GM12878 (cell line): ENCODE measurements around the gene CTNNAL1. TPM values are rescaled to one million over a fixed set of nuclear protein-coding genes. Genes with fewer than 3 reads are reported as not detected.

Source experiments
- ATAC-seq: fragments of 200-7000 bp; cut with Tn5 transposase; 3 replicates; pipeline ENCODE4 v1.9.1; 2020; ENCODE audit warnings: mild to moderate bottlenecking, moderate library complexity
- BruUV-seq: library from RNA; stranded (reverse); fragments of 400-500 nt; replicated peaks from 2 replicates; lab custom pipeline; 2021; lab: Mats Ljungman, UMichigan
- CTCF ChIA-PET: fragments of 300-600 bp; sonication (Branson Sonifier 250); formaldehyde crosslinking; extraction: SDS; loops from one replicate; lab custom pipeline; 2021; ENCODE audit warnings: inconsistent platforms; lab: Yijun Ruan, JAX
- POLR2A ChIA-PET: fragments of 350-600 bp; formaldehyde crosslinking; extraction: SDS; loops from one replicate; lab custom pipeline; 2021; ENCODE audit warnings: inconsistent platforms; lab: Charles Lee
- RAD21 ChIA-PET: fragments of 300-600 bp; sonication (Branson Sonifier 250); formaldehyde crosslinking; loops from one replicate; lab custom pipeline; 2023; ENCODE audit warnings: antibody characterized with exemption; ENCODE audit not compliant: unreplicated experiment; lab: Charles Lee
- SMC1A ChIA-PET: fragments of 300-600 bp; sonication (Branson Sonifier 250); formaldehyde crosslinking; loops from one replicate; lab custom pipeline; 2023; ENCODE audit not compliant: unreplicated experiment, uncharacterized antibody; lab: Charles Lee
- DNase-seq: peaks from one replicate; pipeline ENCODE4 v3.0.0-alpha.2; 2011; ENCODE audit warnings: low read depth, low spot score
- FAIRE-seq: peaks from 3 replicates; lab custom pipeline; 2011; peaks lifted over from hg19 to GRCh38; lab: Jason Lieb, UNC
- H2AFZ ChIP-seq: 2 replicates; pipeline ENCODE4 v1.6.0; 2011; ENCODE audit warnings: low read depth, low read length, control low read depth; ENCODE audit not compliant: control insufficient read depth
- H3K27ac ChIP-seq: 2 replicates; pipeline ENCODE4 v1.5.1; 2011; ENCODE audit warnings: control low read depth; ENCODE audit not compliant: control insufficient read depth, insufficient read depth
- H3K27me3 ChIP-seq, 2 experiments: replicated peaks in 1 of 2; 2 replicates each; pipeline versions ENCODE4 v1.6.0 to v1.6.1; 2011; ENCODE audit warnings: low read length in 1 of 2; ENCODE audit not compliant: control insufficient read depth in 2 of 2, insufficient read depth in 2 of 2
- H3K36me3 ChIP-seq, 2 experiments: 2 replicates each; pipeline ENCODE4 v1.5.1; 2011; ENCODE audit warnings: low read length in 1 of 2; ENCODE audit not compliant: control insufficient read depth in 2 of 2, insufficient read depth in 2 of 2
- H3K4me1 ChIP-seq: 2 replicates; pipeline ENCODE4 v1.6.1; 2011; ENCODE audit warnings: mild to moderate bottlenecking, low read length, moderate library complexity, mixed read lengths; ENCODE audit not compliant: control insufficient read depth, insufficient read depth
- H3K4me2 ChIP-seq: 2 replicates; pipeline ENCODE4 v1.6.0; 2011; ENCODE audit warnings: control low read depth; ENCODE audit not compliant: control insufficient read depth, insufficient read depth
- H3K4me3 ChIP-seq: fragments of 200-600 bp; sonication (generic); 2 replicates; pipeline ENCODE4 v1.5.1; 2016
- H3K79me2 ChIP-seq: 2 replicates; pipeline ENCODE4 v1.6.0; 2011; ENCODE audit warnings: low read length; ENCODE audit not compliant: control insufficient read depth, insufficient read depth
- H3K9ac ChIP-seq: 2 replicates; pipeline ENCODE4 v1.8.0; 2011; ENCODE audit warnings: low read length, control low read depth, mixed read lengths; ENCODE audit not compliant: control insufficient read depth, insufficient read depth
- H3K9me3 ChIP-seq: replicated peaks from 3 replicates; pipeline ENCODE4 v1.5.1; 2011; ENCODE audit warnings: mild to moderate bottlenecking, low read length; ENCODE audit not compliant: control insufficient read depth, insufficient read depth
- H4K20me1 ChIP-seq: 2 replicates; pipeline ENCODE4 v1.6.0; 2011; ENCODE audit not compliant: control insufficient read depth, insufficient read depth
- CBX3 ChIP-seq: fragments of 200-600 bp; sonication (generic); IDR thresholded peaks from 2 replicates; pipeline ENCODE4 v1.6.1; 2016; ENCODE audit warnings: low read depth, borderline replicate concordance
- CREM ChIP-seq: IDR thresholded peaks from 2 replicates; pipeline ENCODE4 v1.6.1; 2014; ENCODE audit warnings: antibody characterized with exemption, low read depth
- FOXM1 ChIP-seq: IDR thresholded peaks from 2 replicates; pipeline ENCODE4 v1.6.1; 2012; ENCODE audit warnings: low read depth, mild to moderate bottlenecking, inconsistent platforms, low read length, moderate library complexity
- GATAD2B ChIP-seq: fragments of 450-650 bp; conservative IDR thresholded peaks from 2 replicates; pipeline ENCODE4 v1.6.1; 2017; ENCODE audit warnings: low read depth, mild to moderate bottlenecking, moderate library complexity
- HCFC1 ChIP-seq: fragments of 150-350 bp; IDR thresholded peaks from 2 replicates; pipeline ENCODE4 v1.6.1; 2014; ENCODE audit warnings: low read length
- HDGF ChIP-seq: fragments of 450-650 bp; IDR thresholded peaks from 2 replicates; pipeline ENCODE4 v1.6.1; 2016; ENCODE audit warnings: antibody characterized with exemption
- JUNB ChIP-seq: IDR thresholded peaks from 2 replicates; pipeline ENCODE4 v1.6.1; 2016; ENCODE audit warnings: antibody characterized with exemption, mild to moderate bottlenecking
- KAT2A ChIP-seq: conservative IDR thresholded peaks from 2 replicates; pipeline ENCODE4 v1.6.1; 2011; ENCODE audit warnings: low read depth, low read length; ENCODE audit not compliant: control insufficient read depth
- MEF2A ChIP-seq: IDR thresholded peaks from 2 replicates; pipeline ENCODE4 v1.6.1; 2011; ENCODE audit warnings: low read depth, mild to moderate bottlenecking, low read length, moderate library complexity; ENCODE audit not compliant: insufficient read depth
- MEF2B ChIP-seq: fragments of 450-650 bp; IDR thresholded peaks from 2 replicates; pipeline ENCODE4 v1.6.1; 2018; ENCODE audit warnings: mild to moderate bottlenecking, moderate library complexity; ENCODE audit not compliant: partially characterized antibody, poor library complexity, severe bottlenecking
- MLLT1 ChIP-seq: fragments of 450-650 bp; IDR thresholded peaks from 2 replicates; pipeline ENCODE4 v1.6.1; 2016; ENCODE audit warnings: mild to moderate bottlenecking
- MTA3 ChIP-seq: IDR thresholded peaks from 2 replicates; pipeline ENCODE4 v1.6.1; 2012; ENCODE audit warnings: low read length, inconsistent platforms, borderline replicate concordance
- RBBP5 ChIP-seq: fragments of 200-600 bp; sonication (generic); conservative IDR thresholded peaks from 2 replicates; pipeline ENCODE4 v1.6.1; 2016
- SIX5 ChIP-seq: IDR thresholded peaks from 2 replicates; pipeline ENCODE4 v1.6.1; 2011; ENCODE audit warnings: mild to moderate bottlenecking, low read depth, low read length, moderate library complexity; ENCODE audit not compliant: severe bottlenecking
- TAF1 ChIP-seq: IDR thresholded peaks from 2 replicates; pipeline ENCODE4 v1.6.1; 2011; ENCODE audit warnings: mild to moderate bottlenecking, low read depth, low read length, borderline replicate concordance
- ZNF622 ChIP-seq: fragments of 450-650 bp; IDR thresholded peaks from 2 replicates; pipeline ENCODE4 v1.6.1; 2017; ENCODE audit warnings: mild to moderate bottlenecking, inconsistent platforms
- WGBS: methylation state at CpG from one replicate; pipeline ENCODE4 v1.1.6; 2016; ENCODE audit warnings: low lambda C conversion rate; ENCODE audit not compliant: insufficient replicate concordance, insufficient coverage; ENCODE audit errors: missing lambda C conversion rate; 5-methylcytosine and 5-hydroxymethylcytosine counted together
- in situ Hi-C: fragments of 300-500 bp; cut with MboI; formaldehyde crosslinking; loops from 9 replicates; pipeline ENCODE4 v1.14.3; 2018; ENCODE audit warnings: mixed read lengths
- intact Hi-C: fragments of 100-400 bp; cut with micrococcal nuclease; formaldehyde crosslinking; loops from one replicate; pipeline ENCODE4 v1.14.2; 2022; ENCODE audit not compliant: unreplicated experiment
- polyA plus RNA-seq, 11 experiments: library from polyadenylated mRNA; depleted of rRNA in 4 of 11; unstranded in 6 of 11; stranded (reverse) in 5 of 11; fragments of >200 nt; fragmentation: Nextera tagmentation in 4 of 11; fragmentation: Illumina TruSeq in 1 of 11; extraction: Ambion mirVana in 4 of 11; extraction: Trizol in 1 of 11; gene quantifications; 1 replicate in 1 of 11; 2 replicates in 10 of 11; pipeline versions ENCODE4 v1.2.1 to v1.2.3, GENCODE V29; 2011 to 2016; ENCODE audit warnings: inconsistent platforms in 2 of 11, missing spikeins in 2 of 11, low read depth in 1 of 11
- total RNA-seq, 4 experiments: library from RNA; depleted of rRNA in 3 of 4; stranded (reverse); fragments of >200 nt in 3 of 4; fragmentation: Illumina TruSeq in 1 of 4; extraction: Trizol in 1 of 4; gene quantifications; 2 replicates each; pipeline versions ENCODE4 v1.2.1 to v1.2.3, GENCODE V29; 2013 to 2021
- TF ChIP-seq, protein P1 (sequence below): IDR thresholded peaks from 2 replicates; pipeline ENCODE4 v1.6.1; 2011; ENCODE audit warnings: low read depth, low read length, improper control_type of control experiment, borderline replicate concordance

CTNNAL1 gene
- total and polyA plus RNA-seq, 10 of the 15 experiments (the other 5 are each of a cell fraction or from before 2014, with no cell fraction given) = 16.3 to 82.5 (median 45.2) TPM

GRCh38 chr9:109047259-109047658, 34.0 kb upstream of the CTNNAL1 start:
- FAIRE-seq = no peak
- Histone ChIP-seq H4K20me1 (no peaks in the 10 kb centered on the region), H2AFZ (no peak overlapping the region), H3K27me3 (no peaks in the 10 kb centered on the region), H3K79me2 (no peaks in the 10 kb centered on the region), H3K36me3 (peaks cover 7 to 28% of the 10 kb centered on the region in 2 experiments), H3K4me2 (no peak overlapping the region), H3K27ac (no peak overlapping the region), H3K4me3 (no peak overlapping the region), H3K9ac (no peak overlapping the region), H3K9me3 (no peaks in the 10 kb centered on the region), H3K4me1 (no peaks in the 10 kb centered on the region)
- WGBS = 100% methylated on average over 2 of the region's 2 CpGs
- no peak for ATAC-seq
- in situ Hi-C loops (no loop called here), intact Hi-C loops (no loop called here)
- no peak for DNase-seq
- TF ChIP-seq JUNB (no peak), MEF2B (no peak), GATAD2B (no peak), TAF1 (no peak), MTA3 (no peak), CBX3 (no peak), RBBP5 (no peak), ZNF622 (no peak), HDGF (no peak)
- RAD21 ChIA-PET = no interaction called here
- no TSS peak for BruUV-seq
- POLR2A ChIA-PET = interaction anchor here (0.6 kb wide), 1 partner anchor 251 kb away, joined by 3 read pairs; no protein-coding TSS in a partner anchor
- CTCF ChIA-PET = interaction anchor here (1.2 to 2.1 kb wide), 2 partner anchors 96 to 423 kb away, joined by 3 to 4 read pairs; no protein-coding TSS in a partner anchor
- SMC1A ChIA-PET = interaction anchor here (1.1 to 1.5 kb wide), 2 partner anchors 26 to 110 kb away, joined by 3 to 4 read pairs; no protein-coding TSS in a partner anchor

GRCh38 chr9:109046346-109046745, 33.0 kb upstream of the CTNNAL1 start:
- Histone ChIP-seq H3K4me3 (no peak overlapping the region), H4K20me1 (no peaks in the 10 kb centered on the region), H3K27me3 (no peaks in the 10 kb centered on the region), H3K9me3 (no peaks in the 10 kb centered on the region), H3K4me1 (no peaks in the 10 kb centered on the region), H3K27ac (no peak overlapping the region), H3K4me2 (no peak overlapping the region), H3K9ac (no peak overlapping the region), H3K36me3 (peaks cover 7 to 26% of the 10 kb centered on the region in 2 experiments), H2AFZ (no peak overlapping the region), H3K79me2 (no peaks in the 10 kb centered on the region)
- DNase-seq (no peak), FAIRE-seq (no peak), ATAC-seq (no peak)
- in situ Hi-C loops (no loop called here), intact Hi-C loops (no loop called here)
- BruUV-seq = no TSS peak
- ChIA-PET CTCF (no interaction called here), POLR2A (no interaction called here), RAD21 (no interaction called here), SMC1A (interaction anchor here (1.1 to 1.5 kb wide), 2 partner anchors 12 to 25 kb away, joined by 3 to 4 read pairs; no protein-coding TSS in a partner anchor)
- 44% methylated on average over 1 of the region's 1 CpG for WGBS
- no peak for TF ChIP-seq FOXM1
- TF ChIP-seq CREM = no peak
- TF ChIP-seq MEF2A = no peak
- no peak for TF ChIP-seq MLLT1
- TF ChIP-seq HCFC1 = no peak
- no peak for TF ChIP-seq KAT2A
- TF ChIP-seq SIX5 = no peak
- TF ChIP-seq, protein P1, sequence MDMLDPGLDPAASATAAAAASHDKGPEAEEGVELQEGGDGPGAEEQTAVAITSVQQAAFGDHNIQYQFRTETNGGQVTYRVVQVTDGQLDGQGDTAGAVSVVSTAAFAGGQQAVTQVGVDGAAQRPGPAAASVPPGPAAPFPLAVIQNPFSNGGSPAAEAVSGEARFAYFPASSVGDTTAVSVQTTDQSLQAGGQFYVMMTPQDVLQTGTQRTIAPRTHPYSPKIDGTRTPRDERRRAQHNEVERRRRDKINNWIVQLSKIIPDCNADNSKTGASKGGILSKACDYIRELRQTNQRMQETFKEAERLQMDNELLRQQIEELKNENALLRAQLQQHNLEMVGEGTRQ = no peak
